PC-9 (cell line): ENCODE results near the gene BCL3. TPM values are rescaled to one million over a fixed set of nuclear protein-coding genes. Genes with fewer than 3 reads are reported as not detected.
A peak's percentile ranks its signal among the peaks of the same experiment; 100 is the strongest.

ENCODE experiments used
- BruUV-seq: library from RNA; stranded (reverse); fragments of 400-500 nt; replicated peaks from 2 replicates; lab custom pipeline; 2021; lab: Mats Ljungman, UMichigan
- CTCF ChIA-PET: fragments of 300-600 bp; sonication (Branson Sonifier 250); formaldehyde crosslinking; loops from one replicate; lab custom pipeline; 2022; ENCODE audit warnings: antibody characterized with exemption; lab: Charles Lee
- POLR2A ChIA-PET: fragments of 300-600 bp; sonication (Branson Sonifier 250); formaldehyde crosslinking; loops from one replicate; lab custom pipeline; 2022; ENCODE audit warnings: antibody characterized with exemption; ENCODE audit not compliant: unreplicated experiment; lab: Charles Lee
- DNase-seq, 2 experiments: peaks; one replicate each; pipeline versions ENCODE4 v3.0.0 to v3.0.0-alpha.2; 2015 to 2022; ENCODE audit warnings: mixed read lengths in 1 of 2
- H2AFZ ChIP-seq: fragments of 200-600 bp; sonication (generic); 2 replicates; pipeline ENCODE4 v1.8.1; 2017; ENCODE audit warnings: antibody characterized with exemption
- H3F3A ChIP-seq: fragments of 200-600 bp; sonication (generic); 2 replicates; pipeline ENCODE4 v1.8.1; 2017; ENCODE audit warnings: antibody characterized with exemption, mild to moderate bottlenecking, low read depth; ENCODE audit not compliant: insufficient read depth
- H3K27ac ChIP-seq: fragments of 200-600 bp; sonication (generic); 2 replicates; pipeline ENCODE4 v1.6.1; 2016; ENCODE audit warnings: mixed run types
- H3K27me3 ChIP-seq: fragments of 200-600 bp; sonication (generic); 2 replicates; pipeline ENCODE4 v1.6.1; 2016; ENCODE audit warnings: low read depth, mixed run types; ENCODE audit not compliant: insufficient read depth
- H3K36me3 ChIP-seq: fragments of 200-600 bp; sonication (generic); 2 replicates; pipeline ENCODE4 v1.6.1; 2016; ENCODE audit warnings: low read depth, mixed run types
- H3K4me1 ChIP-seq: fragments of 200-600 bp; sonication (generic); replicated peaks from 2 replicates; pipeline ENCODE4 v1.6.1; 2016; ENCODE audit warnings: mixed run types; ENCODE audit not compliant: insufficient read depth
- H3K4me2 ChIP-seq: fragments of 200-600 bp; sonication (generic); 2 replicates; pipeline ENCODE4 v1.6.1; 2017; ENCODE audit warnings: mixed run types
- H3K4me3 ChIP-seq: fragments of 200-600 bp; sonication (generic); 2 replicates; pipeline ENCODE4 v1.6.1; 2016; ENCODE audit warnings: mixed run types
- H3K79me2 ChIP-seq: fragments of 200-600 bp; sonication (generic); 2 replicates; pipeline ENCODE4 v1.6.1; 2017; ENCODE audit warnings: low read depth, mixed run types
- H3K9me2 ChIP-seq: fragments of 200-600 bp; sonication (generic); 2 replicates; pipeline ENCODE4 v1.8.1; 2017; ENCODE audit warnings: mild to moderate bottlenecking; ENCODE audit not compliant: insufficient read depth
- H3K9me3 ChIP-seq: fragments of 200-600 bp; sonication (generic); 2 replicates; pipeline ENCODE4 v1.8.1; 2016; ENCODE audit warnings: low read depth; ENCODE audit not compliant: insufficient read depth
- H4K20me1 ChIP-seq: fragments of 200-600 bp; sonication (generic); 2 replicates; pipeline ENCODE4 v1.8.1; 2017; ENCODE audit not compliant: insufficient read depth
- EZH2 ChIP-seq: fragments of 200-600 bp; sonication (generic); IDR thresholded peaks from 2 replicates; pipeline ENCODE4 v1.8.0; 2017; ENCODE audit warnings: antibody characterized with exemption, low read depth
- intact Hi-C: fragments of 100-400 bp; cut with micrococcal nuclease; formaldehyde crosslinking; loops from one replicate; pipeline ENCODE4 v1.10.0; 2022; ENCODE audit not compliant: unreplicated experiment
- total RNA-seq: library from RNA; stranded (reverse); gene quantifications from 2 replicates; pipeline ENCODE4 v1.2.3, GENCODE V29; 2021
- TF ChIP-seq, protein P1 (sequence below): fragments of 200-600 bp; sonication (generic); conservative IDR thresholded peaks from 2 replicates; pipeline ENCODE4 v1.6.1; 2017; ENCODE audit warnings: mixed run types, antibody characterized with exemption, mild to moderate bottlenecking, moderate library complexity

BCL3 gene
- total RNA-seq, 1 experiment from 2014 or later: 36.1 TPM

DNA sequence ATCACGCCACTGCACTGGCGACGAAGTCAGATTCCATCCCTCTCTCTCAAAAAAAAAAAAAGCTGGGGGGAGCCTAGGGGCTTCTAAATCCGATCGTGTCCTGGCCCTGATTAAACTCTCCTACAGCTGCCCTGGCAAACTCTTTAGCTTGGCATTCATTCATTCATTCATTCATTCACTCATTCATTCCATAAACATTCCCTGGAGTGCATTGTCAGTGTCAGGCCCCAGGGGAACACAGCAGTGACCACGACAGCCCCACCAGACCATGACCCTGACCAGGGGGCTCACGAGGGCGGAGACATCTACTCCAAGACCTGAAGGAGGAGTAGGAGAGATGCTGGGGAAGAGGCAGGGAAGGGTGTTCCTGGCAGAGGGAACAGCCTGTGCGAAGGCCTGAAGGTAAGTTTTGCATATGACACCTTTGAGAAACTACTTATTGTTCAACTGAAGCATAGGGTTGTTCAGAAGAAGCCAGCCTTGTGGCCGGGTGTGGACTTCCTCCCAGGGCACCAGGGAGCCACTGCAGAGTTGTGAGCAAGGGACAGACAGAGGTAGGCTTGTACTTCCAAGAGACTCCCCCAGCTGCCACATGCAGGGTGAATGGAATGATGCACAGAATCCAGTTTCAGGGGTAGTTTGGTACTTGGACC is 25.1 kb upstream of the BCL3 start:
- ChIA-PET POLR2A (interaction anchor here (1.0 kb wide), 1 partner anchor 147 kb away, joined by 8 read pairs; no protein-coding TSS in a partner anchor), CTCF (interaction anchor here (0.6 to 2.8 kb wide), 19 partner anchors 15 to 909 kb away, joined by 3 to 55 read pairs (median 10); partner anchors contain the start of gene NECTIN2)
- Histone ChIP-seq H3K27me3 (no peaks in the 10 kb centered on the region), H3F3A (peaks cover 38% of the 10 kb centered on the region), H3K9me2 (no peaks in the 10 kb centered on the region), H3K79me2 (no peaks in the 10 kb centered on the region), H3K4me1 (peaks cover 71% of the 10 kb centered on the region), H3K9me3 (no peaks in the 10 kb centered on the region), H2AFZ (no peak overlapping the region), H3K4me2 (no peak overlapping the region; the same call in 1 of the 2 replicates), H3K4me3 (no peak overlapping the region), H4K20me1 (no peaks in the 10 kb centered on the region), H3K36me3 (no peaks in the 10 kb centered on the region), H3K27ac (peak overlapping the region; percentile 7; the same call in 1 of the 2 replicates)
- intact Hi-C loops: loop anchor here (1.0 kb wide), 1 partner anchor 69 kb away; no protein-coding TSS in a partner anchor
- BruUV-seq: no TSS peak
- TF ChIP-seq, protein P1, sequence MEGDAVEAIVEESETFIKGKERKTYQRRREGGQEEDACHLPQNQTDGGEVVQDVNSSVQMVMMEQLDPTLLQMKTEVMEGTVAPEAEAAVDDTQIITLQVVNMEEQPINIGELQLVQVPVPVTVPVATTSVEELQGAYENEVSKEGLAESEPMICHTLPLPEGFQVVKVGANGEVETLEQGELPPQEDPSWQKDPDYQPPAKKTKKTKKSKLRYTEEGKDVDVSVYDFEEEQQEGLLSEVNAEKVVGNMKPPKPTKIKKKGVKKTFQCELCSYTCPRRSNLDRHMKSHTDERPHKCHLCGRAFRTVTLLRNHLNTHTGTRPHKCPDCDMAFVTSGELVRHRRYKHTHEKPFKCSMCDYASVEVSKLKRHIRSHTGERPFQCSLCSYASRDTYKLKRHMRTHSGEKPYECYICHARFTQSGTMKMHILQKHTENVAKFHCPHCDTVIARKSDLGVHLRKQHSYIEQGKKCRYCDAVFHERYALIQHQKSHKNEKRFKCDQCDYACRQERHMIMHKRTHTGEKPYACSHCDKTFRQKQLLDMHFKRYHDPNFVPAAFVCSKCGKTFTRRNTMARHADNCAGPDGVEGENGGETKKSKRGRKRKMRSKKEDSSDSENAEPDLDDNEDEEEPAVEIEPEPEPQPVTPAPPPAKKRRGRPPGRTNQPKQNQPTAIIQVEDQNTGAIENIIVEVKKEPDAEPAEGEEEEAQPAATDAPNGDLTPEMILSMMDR: no peak
- no peak for TF ChIP-seq EZH2
- no peak for DNase-seq

DNA sequence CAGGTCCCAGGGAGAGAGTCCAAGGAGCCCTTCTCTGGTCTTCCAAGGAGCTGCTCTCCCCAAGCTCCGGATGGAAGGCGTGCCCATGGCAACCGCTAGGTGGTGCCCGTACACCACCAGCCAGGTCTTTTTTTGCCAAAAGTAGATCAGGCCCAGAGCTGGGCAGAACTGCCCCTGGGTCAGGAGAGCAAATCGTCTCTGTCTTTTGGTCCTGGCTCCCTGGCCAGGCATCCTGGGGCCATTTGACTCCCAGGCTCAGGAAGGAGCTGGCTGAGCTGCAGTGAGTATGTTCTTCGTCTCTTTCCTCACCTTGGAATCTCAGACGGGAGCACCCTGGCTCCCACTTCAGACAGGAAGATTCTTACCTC is 24.6 kb upstream of the BCL3 start:
- H3K9me2 ChIP-seq: no peaks in the 10 kb centered on the region
- no peaks in the 10 kb centered on the region for H3K79me2 ChIP-seq
- intact Hi-C loops: loop anchor here (1.0 to 2.0 kb wide), 7 partner anchors 15 to 121 kb away; no protein-coding TSS in a partner anchor
- H3F3A ChIP-seq: peaks cover 36% of the 10 kb centered on the region
- H3K4me1 ChIP-seq: peaks cover 66% of the 10 kb centered on the region
- peak overlapping the region; percentile 47 for H3K4me2 ChIP-seq
- H4K20me1 ChIP-seq: no peaks in the 10 kb centered on the region
- peak overlapping the region; percentile 62 for H3K27ac ChIP-seq
- CTCF ChIA-PET: interaction anchor here (0.6 to 2.8 kb wide), 21 partner anchors 9 to 154 kb away, joined by 3 to 55 read pairs (median 4); partner anchors contain the start of gene NECTIN2
- H3K9me3 ChIP-seq: no peaks in the 10 kb centered on the region
- peak; percentile 74 to 88 for DNase-seq
- BruUV-seq: no TSS peak
- no peaks in the 10 kb centered on the region for H3K27me3 ChIP-seq
- POLR2A ChIA-PET: interaction anchor here (0.6 to 1.0 kb wide), 2 partner anchors 147 to 725 kb away, joined by 3 to 8 read pairs; no protein-coding TSS in a partner anchor
- TF ChIP-seq, protein P1: peak; percentile 98
- TF ChIP-seq EZH2: no peak
- no peak overlapping the region for H3K4me3 ChIP-seq
- H2AFZ ChIP-seq: no peak overlapping the region
- no peaks in the 10 kb centered on the region for H3K36me3 ChIP-seq

DNA sequence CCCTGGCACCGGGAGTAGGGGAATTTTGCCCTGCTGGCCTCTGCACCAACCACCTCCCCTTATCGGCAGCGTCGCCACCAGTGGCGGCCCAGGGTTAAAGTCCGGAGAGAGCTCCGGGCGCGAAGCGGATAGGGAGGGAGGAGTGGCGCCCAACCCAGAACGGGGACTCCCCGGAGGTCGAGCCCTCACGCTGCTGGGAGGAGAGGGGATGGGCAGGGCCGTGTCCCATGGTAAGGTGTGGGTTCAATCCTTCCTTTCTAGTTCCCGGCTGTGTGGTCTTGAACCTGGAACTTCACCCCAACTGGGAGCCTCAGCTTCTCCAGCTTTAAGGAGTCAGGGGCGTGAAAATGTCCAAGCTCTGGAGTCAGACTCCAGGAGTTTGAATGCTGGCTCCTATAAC is 23.3 kb upstream of the BCL3 start:
- Histone ChIP-seq H3K27ac (no peak overlapping the region; the same call in 1 of the 2 replicates), H4K20me1 (no peaks in the 10 kb centered on the region), H3F3A (peaks cover 30% of the 10 kb centered on the region), H3K9me2 (no peaks in the 10 kb centered on the region), H3K4me2 (peak overlapping the region; percentile 47; the same call in 1 of the 2 replicates), H3K4me1 (peaks cover 57% of the 10 kb centered on the region), H3K79me2 (no peaks in the 10 kb centered on the region), H3K27me3 (no peaks in the 10 kb centered on the region), H3K4me3 (no peak overlapping the region), H3K9me3 (no peaks in the 10 kb centered on the region), H3K36me3 (no peaks in the 10 kb centered on the region), H2AFZ (no peak overlapping the region)
- POLR2A ChIA-PET: interaction anchor here (0.6 to 1.2 kb wide), 3 partner anchors 28 to 794 kb away, joined by 6 to 8 read pairs (median 6); no protein-coding TSS in a partner anchor
- intact Hi-C loops: loop anchor here (2.0 kb wide), 2 partner anchors 14 to 120 kb away; no protein-coding TSS in a partner anchor
- TF ChIP-seq EZH2: no peak
- TF ChIP-seq, protein P1: no peak
- BruUV-seq: no TSS peak
- CTCF ChIA-PET: interaction anchor here (0.5 to 2.8 kb wide), 8 partner anchors 30 to 141 kb away, joined by 3 to 55 read pairs (median 10); partner anchors contain the start of gene NECTIN2
- DNase-seq: no peak
